Measurements from ENCODE around the gene ZNF723. TPM values are rescaled to one million over a fixed set of nuclear protein-coding genes. Genes with fewer than 3 reads are reported as not detected.

The ZNF723 gene
- total RNA-seq, 2 donors from 2014 or later, result not detected

DNA sequence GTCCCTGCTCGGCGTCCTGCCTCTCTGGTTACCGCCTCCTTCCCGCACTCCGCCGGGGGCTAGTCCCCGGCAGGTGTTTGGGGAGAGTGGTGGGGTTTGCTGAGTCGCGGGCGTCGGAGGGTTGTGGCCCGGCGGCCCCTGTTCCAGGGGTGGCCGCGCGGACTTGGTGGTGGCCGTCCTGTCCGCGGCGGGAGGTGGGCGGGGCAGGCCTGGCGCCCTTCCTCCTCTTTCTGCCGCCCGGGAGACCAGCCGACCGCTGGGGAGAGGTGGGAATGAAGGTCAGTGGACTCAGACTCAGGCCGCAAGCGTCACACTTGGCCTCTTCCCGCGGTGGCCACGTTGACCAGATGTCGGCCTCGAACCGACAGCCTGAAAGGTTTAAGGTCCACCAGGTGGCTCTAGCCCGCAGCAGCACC lies 61.8 kb downstream of the ZNF723 start:
- Histone ChIP-seq H3K27ac (no peak overlapping the region), H3K4me3 (no peak overlapping the region), H3K36me3 (replicated peaks in 1 of 2; ENCODE audit: insufficient read depth in 1 of 2, low read depth in 2 of 2) (no peaks in the 10 kb centered on the region), H3K27me3 (no peaks in the 10 kb centered on the region), H3K4me1 (no peaks in the 10 kb centered on the region), H3K9me3 (peaks cover 0 to 9% (median 0%) of the 10 kb centered on the region in 3 donors)
- DNase-seq (no peak), ATAC-seq (no peak)
- TF ChIP-seq POLR2A (IDR thresholded peaks at IDR 0.05), result no peak
- TF ChIP-seq CTCF (IDR thresholded peaks at IDR 0.05), result no peak
- intact Hi-C loops (cut with DNase I), result no loop called here
- WGBS, 2 donors, result 88 to 96% methylated on average over 13 to 26 of the region's 35 CpGs

DNA sequence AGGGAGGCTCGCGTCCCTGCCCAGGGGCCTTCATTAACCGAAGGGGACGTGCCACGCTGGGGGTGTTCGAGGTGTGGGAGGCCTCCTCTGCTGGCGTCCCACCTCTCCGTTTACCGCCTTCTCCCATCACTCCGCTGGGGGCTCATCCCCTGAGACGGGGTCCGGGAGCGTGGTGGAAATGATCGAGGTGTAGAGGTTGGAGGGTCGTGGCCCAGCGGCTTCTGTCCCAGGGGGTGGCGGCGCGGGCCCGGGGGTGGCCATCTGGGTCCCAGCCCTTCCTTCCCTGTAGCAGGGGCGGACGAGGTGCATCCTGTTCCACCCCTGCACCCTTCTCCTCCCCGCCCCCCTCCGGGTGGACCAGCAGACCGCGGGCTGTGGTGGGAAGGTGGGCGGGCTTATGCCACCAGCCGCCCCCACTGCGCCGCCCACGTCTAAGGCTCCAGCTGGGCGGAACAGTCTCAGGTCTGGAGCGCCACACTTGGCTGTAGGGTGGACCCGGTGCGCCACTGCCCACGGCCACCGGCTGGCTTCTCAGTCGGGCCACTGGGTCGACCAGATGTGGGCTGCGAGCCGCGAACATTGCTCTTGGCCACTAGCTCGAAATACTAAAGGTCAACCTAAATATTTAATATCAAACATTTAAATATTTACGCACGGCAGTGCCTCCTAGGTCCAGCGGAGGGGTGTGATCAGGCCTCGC lies 69.5 kb downstream of the ZNF723 start:
- H3K4me1 ChIP-seq, result no peaks in the 10 kb centered on the region
- intact Hi-C loops (cut with DNase I), result no loop called here
- no peaks in the 10 kb centered on the region for H3K36me3 ChIP-seq (replicated peaks in 1 of 2; ENCODE audit: insufficient read depth in 1 of 2, low read depth in 2 of 2)
- H3K9me3 ChIP-seq, result peaks cover 0 to 2% (median 0%) of the 10 kb centered on the region in 3 donors
- no peak overlapping the region for H3K27ac ChIP-seq
- 91 to 95% methylated on average over 29 to 32 of the region's 47 CpGs for WGBS, 2 donors
- no peak overlapping the region for H3K4me3 ChIP-seq
- ATAC-seq, result no peak
- TF ChIP-seq CTCF (IDR thresholded peaks at IDR 0.05), result no peak
- no peak for TF ChIP-seq POLR2A (IDR thresholded peaks at IDR 0.05)
- H3K27me3 ChIP-seq, result no peaks in the 10 kb centered on the region
- no peak for DNase-seq

Small RNA genes lying within 50 kb of the gene (small RNA-seq; reads per million reads assigned to genes)
- not detected for gene VN1R88P

Other genes with a start within 250 kb of the ZNF723 start
- gene ZNF492, start 198.0 kb upstream of the ZNF723 start, total RNA-seq, result under 1 TPM; under 0.01 to 0.99 TPM
- not detected for gene ZNF99, start 48.1 kb upstream of the ZNF723 start, total RNA-seq
- not detected for gene ZNF728, start 170.9 kb downstream of the ZNF723 start, total RNA-seq